ENCODE measurements around the gene GSE1. TPM values are rescaled to one million over a fixed set of nuclear protein-coding genes. Genes with fewer than 3 reads are reported as not detected.

The GSE1 gene
- total and polyA plus RNA-seq, 3 donors from 2014 or later, result 49.9 to 212 (median 188) TPM

DNA sequence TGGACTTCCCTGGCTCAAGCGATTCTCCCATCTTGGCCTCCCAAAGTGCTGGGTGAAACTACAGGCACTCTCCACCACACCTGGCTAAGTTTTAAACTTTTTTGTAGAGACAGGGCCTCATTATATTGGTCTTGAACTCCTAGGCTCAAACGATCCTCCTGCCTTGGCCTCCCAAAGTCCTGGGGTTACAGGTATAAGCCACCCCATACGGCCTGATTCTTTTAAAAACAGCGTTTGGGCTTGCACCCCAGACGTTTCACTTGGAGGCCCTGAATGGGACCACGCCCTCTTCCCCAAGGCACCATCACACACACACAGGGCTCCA, 105.0 kb downstream of the GSE1 start:
- no peak overlapping the region for H3K27ac ChIP-seq
- no peaks in the 10 kb centered on the region for H3K9me3 ChIP-seq
- no peak overlapping the region for H3K4me3 ChIP-seq
- H3K27me3 ChIP-seq, result no peaks in the 10 kb centered on the region
- DNase-seq, result no peak
- WGBS, 2 donors, result 41 to 52% methylated on average over 6 of the region's 6 CpGs
- intact Hi-C loops (cut with DNase I; ENCODE audit: low total_unique reads), result no loop called here
- TF ChIP-seq POLR2A (IDR thresholded peaks at IDR 0.05), result no peak
- TF ChIP-seq, protein P1, sequence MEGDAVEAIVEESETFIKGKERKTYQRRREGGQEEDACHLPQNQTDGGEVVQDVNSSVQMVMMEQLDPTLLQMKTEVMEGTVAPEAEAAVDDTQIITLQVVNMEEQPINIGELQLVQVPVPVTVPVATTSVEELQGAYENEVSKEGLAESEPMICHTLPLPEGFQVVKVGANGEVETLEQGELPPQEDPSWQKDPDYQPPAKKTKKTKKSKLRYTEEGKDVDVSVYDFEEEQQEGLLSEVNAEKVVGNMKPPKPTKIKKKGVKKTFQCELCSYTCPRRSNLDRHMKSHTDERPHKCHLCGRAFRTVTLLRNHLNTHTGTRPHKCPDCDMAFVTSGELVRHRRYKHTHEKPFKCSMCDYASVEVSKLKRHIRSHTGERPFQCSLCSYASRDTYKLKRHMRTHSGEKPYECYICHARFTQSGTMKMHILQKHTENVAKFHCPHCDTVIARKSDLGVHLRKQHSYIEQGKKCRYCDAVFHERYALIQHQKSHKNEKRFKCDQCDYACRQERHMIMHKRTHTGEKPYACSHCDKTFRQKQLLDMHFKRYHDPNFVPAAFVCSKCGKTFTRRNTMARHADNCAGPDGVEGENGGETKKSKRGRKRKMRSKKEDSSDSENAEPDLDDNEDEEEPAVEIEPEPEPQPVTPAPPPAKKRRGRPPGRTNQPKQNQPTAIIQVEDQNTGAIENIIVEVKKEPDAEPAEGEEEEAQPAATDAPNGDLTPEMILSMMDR (IDR thresholded peaks at IDR 0.05), result no peak
- H3K36me3 ChIP-seq (ENCODE audit: low read depth, missing control alignments), result no peaks in the 10 kb centered on the region
- peaks cover 3% of the 10 kb centered on the region for H3K4me1 ChIP-seq

DNA sequence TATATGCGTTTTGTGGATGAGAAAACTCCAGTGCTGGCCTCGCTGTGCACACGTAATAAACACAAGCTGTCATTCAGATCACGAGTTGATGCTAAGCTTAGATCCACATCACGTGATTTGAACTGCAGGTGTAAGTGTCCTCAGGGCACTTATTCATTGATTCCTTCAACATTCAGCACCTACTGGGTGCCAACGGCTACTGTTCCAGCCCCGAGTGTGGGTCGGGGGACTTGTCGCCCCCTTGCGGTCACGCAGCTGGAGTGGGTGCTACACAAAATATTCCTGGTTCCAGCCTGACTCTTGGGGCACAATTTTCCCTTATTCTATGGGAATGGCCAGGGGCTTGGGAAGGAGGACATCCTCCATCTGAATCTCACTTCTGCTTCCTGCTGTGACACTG, 105.6 kb downstream of the GSE1 start:
- no peak for DNase-seq
- H3K36me3 ChIP-seq (ENCODE audit: low read depth, missing control alignments), result no peaks in the 10 kb centered on the region
- no peak overlapping the region for H3K4me3 ChIP-seq
- TF ChIP-seq POLR2A (IDR thresholded peaks at IDR 0.05), result no peak
- TF ChIP-seq, protein P1 (IDR thresholded peaks at IDR 0.05), result peak in 2 of 3 experiments; percentile 27 to 35
- H3K27me3 ChIP-seq, result no peaks in the 10 kb centered on the region
- intact Hi-C loops (cut with DNase I; ENCODE audit: low total_unique reads), result no loop called here
- H3K4me1 ChIP-seq, result peaks cover 3% of the 10 kb centered on the region
- H3K9me3 ChIP-seq, result no peaks in the 10 kb centered on the region
- WGBS, 2 donors, result 51 to 69% methylated on average over 10 to 11 of the region's 11 CpGs
- H3K27ac ChIP-seq, result no peak overlapping the region

- 90 to 93% methylated on average over 11 of the region's 11 CpGs for WGBS, 2 donors
- Histone ChIP-seq H3K36me3 (ENCODE audit: low read depth, missing control alignments) (no peaks in the 10 kb centered on the region), H3K4me3 (no peak overlapping the region), H3K4me1 (peaks cover 3% of the 10 kb centered on the region), H3K27me3 (no peaks in the 10 kb centered on the region), H3K9me3 (no peaks in the 10 kb centered on the region), H3K27ac (no peak overlapping the region)
- intact Hi-C loops (cut with DNase I; ENCODE audit: low total_unique reads), result no loop called here
- no peak for DNase-seq
- no peak for TF ChIP-seq POLR2A (IDR thresholded peaks at IDR 0.05)
- TF ChIP-seq, protein P1 (IDR thresholded peaks at IDR 0.05), result no peak
These were observed 106.6 kb downstream of the GSE1 start for GRCh38 chr16:85719605-85720301.

GRCh38 chr16:85720302-85720637, 107.1 kb downstream of the GSE1 start:
- H3K9me3 ChIP-seq, result no peaks in the 10 kb centered on the region
- no peak overlapping the region for H3K4me3 ChIP-seq
- intact Hi-C loops (cut with DNase I; ENCODE audit: low total_unique reads), result no loop called here
- WGBS, 2 donors, result 96 to 97% methylated on average over 3 to 4 of the region's 4 CpGs
- no peak for TF ChIP-seq POLR2A (IDR thresholded peaks at IDR 0.05)
- TF ChIP-seq, protein P1 (IDR thresholded peaks at IDR 0.05), result no peak
- no peak overlapping the region for H3K27ac ChIP-seq
- no peak for DNase-seq
- H3K27me3 ChIP-seq, result no peaks in the 10 kb centered on the region
- no peaks in the 10 kb centered on the region for H3K36me3 ChIP-seq (ENCODE audit: low read depth, missing control alignments)
- peaks cover 3% of the 10 kb centered on the region for H3K4me1 ChIP-seq

Measured in testis (tissue), 3 donors.